NCI-H146 (cell line): ENCODE results near the gene LDAF1.
"Not testable (repeated sequence)": the region's sequence is repeated elsewhere in the genome, so short reads cannot be mapped to it uniquely, and the experiment has no call there.

ENCODE experiments used
- DNase-seq: peaks from one replicate; lab custom pipeline; 2025; lab: John Stamatoyannopoulos, UW

The LDAF1 gene

DNA sequence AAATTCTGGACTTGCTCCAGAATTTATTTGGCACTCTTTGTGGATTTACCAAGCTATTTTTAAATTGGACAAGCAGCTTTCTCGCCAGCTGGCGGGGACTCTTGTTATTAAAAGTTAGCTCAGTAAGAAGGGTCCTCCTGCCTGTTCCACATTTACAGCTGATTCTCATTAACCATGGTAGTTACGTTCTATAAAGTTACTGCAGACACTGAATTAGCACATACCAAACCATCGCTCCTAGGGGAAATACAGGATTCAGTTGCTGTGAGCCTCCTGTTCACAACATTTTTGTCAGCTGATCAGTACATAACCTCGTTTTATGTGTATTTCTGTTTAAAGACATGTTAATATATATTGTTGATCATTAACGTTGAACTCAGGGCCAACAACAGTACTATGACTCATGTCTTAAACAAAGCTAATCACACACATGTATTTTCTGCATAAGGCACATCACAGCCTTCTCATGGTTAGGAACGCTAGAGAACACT lies 4.2 kb downstream of the LDAF1 start:
- no peak for DNase-seq

DNA sequence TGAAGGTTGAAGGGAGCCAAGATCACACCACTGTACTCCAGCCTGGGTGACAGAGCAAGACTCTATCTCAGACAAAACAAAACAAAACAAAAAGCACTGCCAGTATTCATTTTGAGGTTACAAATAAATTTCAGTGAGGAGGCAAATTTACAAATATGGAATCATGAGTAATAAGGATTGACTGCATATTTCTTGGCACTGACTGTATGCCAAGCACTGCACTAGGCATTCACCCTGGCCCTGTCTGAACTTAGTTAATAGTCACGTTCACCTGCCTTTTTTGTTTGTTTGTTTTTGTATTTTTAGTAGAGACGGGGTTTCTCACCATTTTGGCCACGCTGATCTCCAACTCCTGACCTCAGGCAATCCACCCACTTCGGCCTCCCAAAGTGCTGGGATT lies 5.1 kb downstream of the LDAF1 start:
- DNase-seq = no peak

DNA sequence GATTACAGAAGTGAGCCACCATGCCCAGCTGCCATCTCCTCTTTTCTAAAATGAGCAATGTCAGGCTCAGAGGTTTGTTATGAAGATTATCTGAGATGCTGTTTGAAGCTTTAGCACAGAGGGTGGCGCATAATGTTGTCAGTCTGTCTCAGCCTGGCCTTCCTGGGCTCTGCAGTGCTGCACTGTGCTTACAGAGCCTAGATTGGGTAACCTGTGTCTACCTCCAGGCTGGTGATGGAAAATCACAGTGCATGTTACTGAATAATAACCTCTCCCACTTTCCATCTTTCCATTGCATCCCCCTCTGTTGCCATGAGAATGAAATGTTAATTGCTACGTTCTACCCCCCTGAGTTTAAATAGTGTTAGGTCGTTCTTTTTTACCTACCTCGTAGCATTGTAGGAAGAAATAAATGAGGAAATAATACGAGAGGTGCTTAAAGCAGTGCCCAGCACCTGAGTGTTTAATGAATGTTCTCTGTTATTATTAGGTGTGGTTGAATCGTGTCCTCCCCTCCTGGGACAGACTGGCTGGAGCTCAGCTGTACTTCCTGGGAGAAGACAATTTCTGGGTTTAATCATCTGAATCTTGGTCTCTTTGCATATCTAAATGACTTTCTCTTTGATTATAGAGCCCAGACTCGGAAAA lies 6.2 kb downstream of the LDAF1 start:
- no peak for DNase-seq

DNA sequence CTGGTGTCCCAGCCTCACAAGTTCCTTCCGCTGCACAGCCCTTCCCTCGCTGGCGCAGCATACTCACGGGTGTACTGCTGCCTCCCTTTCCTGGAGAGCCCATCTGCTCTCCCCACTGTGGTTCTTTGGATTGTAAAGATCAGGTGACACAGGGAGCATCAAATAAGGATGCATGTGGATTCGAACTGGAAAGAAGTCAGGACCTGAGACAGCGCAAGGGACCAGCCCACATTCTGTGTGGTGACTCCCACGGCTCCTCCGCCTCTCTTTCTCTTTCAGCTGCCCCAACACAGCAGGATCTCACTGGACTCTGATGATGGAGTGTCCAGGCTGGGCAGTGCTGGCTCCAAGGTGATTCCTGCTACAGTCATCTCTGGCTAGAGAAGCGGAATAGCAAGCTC lies 8.1 kb downstream of the LDAF1 start:
- DNase-seq = no peak

DNA sequence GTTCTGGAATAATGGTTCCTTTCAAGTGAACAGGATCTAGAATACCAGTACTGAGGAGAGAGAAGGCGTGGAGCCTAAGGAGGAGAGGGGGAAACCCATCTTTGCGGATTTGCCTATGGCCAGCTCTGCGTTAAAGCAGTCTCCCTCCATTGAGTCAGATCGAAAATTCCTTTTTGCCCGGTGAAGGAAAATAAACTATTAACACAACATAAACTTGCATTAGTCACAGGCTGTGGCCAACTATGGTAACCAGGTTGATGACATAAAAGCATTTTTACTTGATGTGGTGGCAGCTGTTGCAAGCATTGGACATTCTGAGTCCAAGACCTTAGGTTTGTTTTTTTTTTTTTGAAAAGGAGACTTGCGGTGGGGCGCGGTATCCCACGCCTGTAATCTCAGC lies 8.9 kb downstream of the LDAF1 start:
- no peak for DNase-seq

- DNase-seq = no peak
Observed at GRCh38 chr16:21167929-21168602, 9.6 kb downstream of the LDAF1 start.

- no peak for DNase-seq
Observed at GRCh38 chr16:21169249-21169981, 10.9 kb downstream of the LDAF1 start.

DNA sequence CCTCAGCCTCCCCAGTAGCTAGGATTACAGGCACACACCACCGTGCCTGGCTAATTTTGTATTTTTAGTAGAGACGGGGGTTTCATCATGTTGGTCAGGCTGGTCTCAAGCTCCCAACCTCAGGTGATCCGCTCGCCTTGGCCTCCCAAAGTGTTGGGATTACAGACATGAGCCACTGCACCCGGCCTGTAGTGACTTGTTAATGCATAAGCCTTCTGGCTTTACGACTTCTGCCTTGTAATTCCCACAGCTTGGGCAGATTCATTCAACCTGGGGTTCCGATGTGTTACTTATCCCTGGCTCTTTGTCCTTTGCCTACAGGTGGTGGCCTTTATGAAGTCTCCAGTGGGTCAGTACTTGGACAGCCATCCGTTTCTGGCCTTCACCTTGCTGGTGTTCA lies 11.6 kb downstream of the LDAF1 start:
- DNase-seq = not testable (repeated sequence)

DNA sequence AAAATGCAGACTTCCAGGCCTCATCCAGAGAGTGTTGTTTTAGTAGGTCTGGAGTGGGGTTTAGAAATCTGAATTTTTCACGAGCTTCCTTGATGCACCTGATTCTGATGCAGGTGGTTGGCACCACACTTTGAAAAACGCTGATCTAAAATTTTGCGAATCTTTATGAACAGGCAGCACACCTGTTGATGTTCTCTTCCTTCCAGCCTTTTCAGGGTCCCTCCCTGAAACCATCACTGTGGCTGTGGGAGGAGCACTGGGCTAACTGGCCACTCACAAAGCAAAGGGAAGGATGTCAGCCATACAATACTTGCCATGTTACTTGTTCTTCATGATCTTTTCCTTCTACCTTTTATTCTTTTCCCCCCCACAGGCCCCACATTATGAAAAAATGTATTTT lies 14.2 kb downstream of the LDAF1 start:
- DNase-seq = no peak

GRCh38 chr16:21175397-21175796 lies 16.9 kb downstream of the LDAF1 start:
- no peak for DNase-seq

GRCh38 chr16:21179126-21179982 lies 20.9 kb downstream of the LDAF1 start:
- DNase-seq = no peak

GRCh38 chr16:21179983-21180365 lies 21.5 kb downstream of the LDAF1 start:
- no peak for DNase-seq

- DNase-seq = no peak
Observed at GRCh38 chr16:21183995-21184394, 25.5 kb downstream of the LDAF1 start.

DNA sequence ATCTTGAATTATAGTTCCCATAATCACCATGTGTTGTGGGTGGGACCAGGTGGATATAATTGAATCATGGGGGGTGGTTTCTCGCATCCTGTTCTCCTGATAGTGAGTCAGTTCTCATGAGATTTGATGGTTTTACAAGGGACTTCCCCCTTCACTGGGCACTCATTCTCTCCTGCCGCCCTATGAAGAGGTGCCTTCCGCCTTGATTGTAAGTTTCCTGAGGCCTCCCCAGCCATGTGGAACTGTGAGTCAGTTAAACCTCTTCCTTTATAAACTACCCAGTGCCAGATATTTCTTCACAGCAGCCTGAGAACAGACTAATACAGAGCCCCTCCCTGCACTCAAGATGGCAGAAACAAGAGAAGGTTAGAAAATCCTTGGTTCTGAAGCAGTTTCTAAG lies 26.4 kb downstream of the LDAF1 start:
- DNase-seq = no peak

DNA sequence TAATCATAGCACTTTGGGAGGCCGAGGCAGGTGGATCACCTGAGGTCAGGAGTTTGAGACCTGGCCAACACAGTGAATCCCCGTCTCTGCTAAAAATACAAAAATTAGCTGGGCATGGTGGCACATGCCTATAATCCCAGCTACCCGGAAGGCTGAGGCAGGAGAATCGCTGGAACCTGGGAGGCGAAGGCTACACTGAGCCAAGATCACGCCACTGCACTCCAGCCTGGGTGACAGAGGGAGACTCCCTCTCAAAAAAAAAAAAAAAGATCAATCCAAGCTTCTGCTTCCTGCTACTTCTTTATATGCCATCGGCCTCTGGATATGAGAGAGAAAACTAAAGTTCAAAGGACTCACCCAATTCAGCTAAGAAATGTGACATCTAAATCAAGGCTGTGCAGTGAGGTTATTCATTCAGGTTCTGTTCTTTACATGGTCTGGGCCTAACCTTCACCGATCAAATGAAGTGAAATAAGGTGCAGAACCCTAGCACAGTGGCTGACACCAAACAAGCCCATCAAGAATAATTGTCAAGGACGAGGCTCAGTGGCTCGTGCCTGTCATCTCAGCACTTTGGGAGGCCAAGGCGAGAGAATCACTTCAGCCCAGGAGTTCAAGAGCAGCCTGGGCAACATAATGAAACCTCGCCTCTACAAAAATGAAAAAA lies 27.3 kb downstream of the LDAF1 start:
- no peak for DNase-seq

DNA sequence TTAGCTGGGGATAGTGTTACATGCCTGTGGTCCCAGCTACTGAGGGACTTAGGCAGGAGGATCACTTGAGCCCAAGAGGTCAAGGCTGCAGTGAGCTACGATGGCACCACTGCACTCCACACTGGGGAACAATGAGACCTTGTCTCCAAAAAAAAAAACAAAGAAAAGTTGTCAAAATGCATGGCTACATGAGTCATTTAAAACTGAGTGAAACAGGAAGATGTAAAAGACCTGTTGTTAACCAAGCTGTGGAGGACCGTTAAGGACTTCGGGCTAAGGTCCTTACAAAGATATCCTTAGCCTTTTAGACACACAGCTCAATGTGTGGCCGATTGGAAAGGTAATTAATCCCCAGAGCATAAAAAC lies 27.8 kb downstream of the LDAF1 start:
- no peak for DNase-seq

DNA sequence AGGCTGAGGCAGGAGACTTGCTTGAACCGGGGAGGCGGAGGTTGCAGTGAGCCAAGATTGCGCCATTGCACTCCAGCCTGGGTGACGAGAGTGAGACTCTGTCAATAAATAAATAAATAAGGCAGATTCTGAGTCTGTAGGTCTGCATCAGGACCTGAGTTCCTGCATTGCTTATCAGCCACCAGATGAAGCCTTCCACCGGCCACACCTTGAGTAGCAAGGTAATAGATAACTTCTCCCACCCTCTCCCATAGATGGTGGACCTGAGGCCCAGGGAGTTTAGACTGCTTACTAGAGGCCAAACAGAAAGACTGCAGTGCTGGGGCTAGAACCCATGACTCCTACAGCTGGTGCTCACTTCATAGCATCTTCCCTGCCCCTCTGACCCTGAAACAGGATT lies 30.8 kb downstream of the LDAF1 start:
- no peak for DNase-seq

DNA sequence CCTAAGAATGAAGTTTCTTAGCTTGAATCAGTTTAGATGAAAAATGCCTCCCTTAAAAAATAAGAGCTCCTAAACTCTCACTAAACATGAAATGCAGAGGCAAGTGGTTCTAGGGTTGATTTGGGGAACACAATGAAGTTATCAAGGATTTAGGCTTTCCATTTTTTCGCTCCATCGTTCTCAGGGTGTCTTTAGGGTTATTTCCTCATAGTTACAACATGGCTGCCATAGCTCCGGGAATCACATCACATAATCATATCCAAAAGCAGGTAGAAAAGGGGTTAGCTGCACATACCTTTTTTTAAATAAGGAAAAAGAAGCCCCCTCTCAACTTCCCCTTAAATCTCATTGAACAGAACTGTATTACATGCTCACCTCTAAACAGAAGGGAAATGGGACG lies 31.5 kb downstream of the LDAF1 start:
- DNase-seq = no peak

DNA sequence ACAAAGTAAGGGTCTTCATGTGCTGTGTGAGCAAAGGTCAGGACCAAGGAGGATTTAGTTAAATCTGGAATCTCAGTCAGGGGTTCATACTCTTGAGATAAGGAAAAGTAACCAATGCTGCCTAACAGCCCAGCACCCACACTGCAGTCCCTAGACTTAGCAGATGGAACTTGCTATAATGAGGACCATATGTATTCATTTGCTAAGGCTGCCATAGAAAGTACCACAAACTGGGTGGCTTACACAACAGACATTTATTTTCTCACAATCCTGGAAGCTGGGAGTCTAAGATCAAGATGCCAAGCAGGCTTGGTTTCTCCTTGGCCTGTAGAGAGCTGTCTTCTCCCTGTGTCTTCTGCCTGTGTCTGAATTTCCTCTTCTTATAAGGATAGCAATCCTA lies 32.1 kb downstream of the LDAF1 start:
- no peak for DNase-seq

GRCh38 chr16:21192991-21193390 lies 34.5 kb downstream of the LDAF1 start:
- no peak for DNase-seq

- no peak for DNase-seq
Observed at GRCh38 chr16:21194771-21195301, 36.4 kb downstream of the LDAF1 start.

GRCh38 chr16:21195330-21195729 lies 36.9 kb downstream of the LDAF1 start:
- DNase-seq = not testable (repeated sequence)
